Astrocyte (in vitro differentiated cells and primary cell): ENCODE measurements around the gene HOXB6. TPM values are rescaled to one million over a fixed set of nuclear protein-coding genes. Genes with fewer than 3 reads are reported as not detected.

Experiments
- DNase-seq: peaks from one replicate; pipeline ENCODE4 v3.0.0-alpha.2; 2010; ENCODE audit warnings: low read depth
- FAIRE-seq: peaks from 2 replicates; lab custom pipeline; 2011; peaks lifted over from hg19 to GRCh38; lab: Jason Lieb, UNC
- H2AFZ ChIP-seq: 2 replicates; pipeline ENCODE4 v1.6.0; 2012; ENCODE audit warnings: low read depth, low read length, inconsistent platforms
- H3K27ac ChIP-seq: 2 replicates; pipeline ENCODE4 v1.5.1; 2011; ENCODE audit warnings: low read depth, low read length, inconsistent platforms
- H3K27me3 ChIP-seq: 2 replicates; pipeline ENCODE4 v1.6.0; 2011; ENCODE audit warnings: low read length, inconsistent platforms; ENCODE audit not compliant: insufficient read depth
- H3K36me3 ChIP-seq: 2 replicates; pipeline ENCODE4 v1.5.1; 2011; ENCODE audit warnings: low read length, inconsistent platforms; ENCODE audit not compliant: insufficient read depth
- H3K4me1 ChIP-seq: 2 replicates; pipeline ENCODE4 v1.5.1; 2011; ENCODE audit warnings: low read length, inconsistent platforms; ENCODE audit not compliant: insufficient read depth
- H3K4me2 ChIP-seq: 2 replicates; pipeline ENCODE4 v1.6.0; 2012; ENCODE audit warnings: low read length, inconsistent platforms
- H3K4me3 ChIP-seq: 2 replicates; pipeline ENCODE4 v1.5.1; 2011; ENCODE audit warnings: low read depth, mild to moderate bottlenecking, low read length, inconsistent platforms; ENCODE audit not compliant: insufficient read depth
- H3K79me2 ChIP-seq: 2 replicates; pipeline ENCODE4 v1.6.0; 2012; ENCODE audit warnings: mild to moderate bottlenecking, low read length, inconsistent platforms; ENCODE audit not compliant: insufficient read depth
- H3K9ac ChIP-seq: 2 replicates; pipeline ENCODE4 v1.6.0; 2012; ENCODE audit warnings: mild to moderate bottlenecking, low read length, inconsistent platforms
- H3K9me3 ChIP-seq: 2 replicates; pipeline ENCODE4 v1.5.1; 2012; ENCODE audit warnings: low read depth, mild to moderate bottlenecking, low read length, inconsistent platforms; ENCODE audit not compliant: insufficient read depth
- H4K20me1 ChIP-seq: 2 replicates; pipeline ENCODE4 v1.6.0; 2012; ENCODE audit warnings: low read length, inconsistent platforms; ENCODE audit not compliant: insufficient read depth
- H3K27ac Mint-ChIP-seq: one replicate; pipeline ENCODE4 v1.8.0; 2021; ENCODE audit warnings: mild to moderate bottlenecking, mixed read lengths; ENCODE audit not compliant: unreplicated experiment
- H3K27me3 Mint-ChIP-seq: one replicate; pipeline ENCODE4 v1.8.0; 2021; ENCODE audit warnings: low read depth, mixed read lengths; ENCODE audit not compliant: unreplicated experiment
- H3K36me3 Mint-ChIP-seq: one replicate; pipeline ENCODE4 v1.8.0; 2021; ENCODE audit warnings: low read depth, mixed read lengths; ENCODE audit not compliant: unreplicated experiment
- H3K4me1 Mint-ChIP-seq: one replicate; pipeline ENCODE4 v1.8.0; 2021; ENCODE audit warnings: low read depth, mixed read lengths; ENCODE audit not compliant: unreplicated experiment
- H3K4me3 Mint-ChIP-seq: one replicate; pipeline ENCODE4 v1.8.0; 2021; ENCODE audit warnings: mild to moderate bottlenecking, moderate library complexity, mixed read lengths; ENCODE audit not compliant: unreplicated experiment
- H3K9me3 Mint-ChIP-seq: one replicate; pipeline ENCODE4 v1.8.0; 2021; ENCODE audit warnings: mild to moderate bottlenecking, mixed read lengths; ENCODE audit not compliant: unreplicated experiment
- EZH2 ChIP-seq: IDR thresholded peaks from 2 replicates; pipeline ENCODE4 v1.6.1; 2012; ENCODE audit warnings: mild to moderate bottlenecking, low read length, inconsistent platforms; ENCODE audit not compliant: insufficient read depth
- total RNA-seq: library from RNA; stranded (reverse); gene quantifications from 2 replicates; pipeline ENCODE4 v1.2.1, GENCODE V29; 2021
- TF ChIP-seq, protein P1 (sequence below): IDR thresholded peaks from 2 replicates; pipeline ENCODE4 v1.5.1; 2011; ENCODE audit warnings: low read depth, mild to moderate bottlenecking, inconsistent platforms, low read length, moderate library complexity; ENCODE audit not compliant: insufficient read depth

The HOXB6 gene
- total RNA-seq, 1 donor from 2014 or later: not detected

DNA sequence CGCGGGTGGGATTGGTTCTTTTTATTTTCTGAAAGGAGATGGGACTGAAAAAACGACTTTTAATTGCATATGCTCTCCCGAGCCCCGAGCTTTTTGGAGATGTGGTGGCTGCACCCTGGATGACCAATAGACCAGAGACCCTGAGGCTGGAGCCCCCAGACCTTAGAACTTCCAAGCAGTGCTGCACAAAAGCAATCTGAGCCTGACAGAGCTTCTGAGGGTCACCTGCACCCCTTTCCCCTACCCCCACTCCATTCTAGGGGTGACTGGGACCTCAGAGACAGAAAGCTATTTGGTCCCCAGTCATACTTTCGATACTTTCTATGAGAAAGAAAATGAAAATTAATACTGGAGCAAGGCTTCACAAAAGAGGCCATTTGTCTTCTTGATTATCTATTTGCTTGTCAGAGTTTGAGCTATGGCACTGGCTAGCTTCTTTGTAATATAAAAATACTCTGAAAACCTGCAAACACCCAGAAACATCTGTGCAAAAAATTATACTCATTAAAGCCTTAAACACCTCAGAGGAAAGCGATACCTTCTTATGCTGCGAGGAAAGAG lies 30.2 kb downstream of the HOXB6 start:
- peaks cover 3% of the 10 kb centered on the region for H3K36me3 Mint-ChIP-seq
- peak overlapping the region; percentile 34 for H3K4me3 ChIP-seq
- H3K27ac Mint-ChIP-seq: no peak overlapping the region
- H2AFZ ChIP-seq: no peak overlapping the region
- no peak overlapping the region for H3K4me3 Mint-ChIP-seq
- H3K27ac ChIP-seq: peak overlapping the region; percentile 77
- H3K4me1 ChIP-seq: peaks cover 31% of the 10 kb centered on the region
- peaks cover 91% of the 10 kb centered on the region for H3K27me3 ChIP-seq
- H3K4me1 Mint-ChIP-seq: no peaks in the 10 kb centered on the region
- H3K9me3 Mint-ChIP-seq: peaks cover 19% of the 10 kb centered on the region
- peak overlapping the region; percentile 82 for H3K9ac ChIP-seq
- H3K27me3 Mint-ChIP-seq: peaks cover 38% of the 10 kb centered on the region
- no peaks in the 10 kb centered on the region for H4K20me1 ChIP-seq
- H3K9me3 ChIP-seq: no peaks in the 10 kb centered on the region
- no peaks in the 10 kb centered on the region for H3K36me3 ChIP-seq
- peaks cover 81% of the 10 kb centered on the region for H3K79me2 ChIP-seq
- FAIRE-seq (no peak), DNase-seq (no peak)
- TF ChIP-seq EZH2: no peak
- TF ChIP-seq, protein P1, sequence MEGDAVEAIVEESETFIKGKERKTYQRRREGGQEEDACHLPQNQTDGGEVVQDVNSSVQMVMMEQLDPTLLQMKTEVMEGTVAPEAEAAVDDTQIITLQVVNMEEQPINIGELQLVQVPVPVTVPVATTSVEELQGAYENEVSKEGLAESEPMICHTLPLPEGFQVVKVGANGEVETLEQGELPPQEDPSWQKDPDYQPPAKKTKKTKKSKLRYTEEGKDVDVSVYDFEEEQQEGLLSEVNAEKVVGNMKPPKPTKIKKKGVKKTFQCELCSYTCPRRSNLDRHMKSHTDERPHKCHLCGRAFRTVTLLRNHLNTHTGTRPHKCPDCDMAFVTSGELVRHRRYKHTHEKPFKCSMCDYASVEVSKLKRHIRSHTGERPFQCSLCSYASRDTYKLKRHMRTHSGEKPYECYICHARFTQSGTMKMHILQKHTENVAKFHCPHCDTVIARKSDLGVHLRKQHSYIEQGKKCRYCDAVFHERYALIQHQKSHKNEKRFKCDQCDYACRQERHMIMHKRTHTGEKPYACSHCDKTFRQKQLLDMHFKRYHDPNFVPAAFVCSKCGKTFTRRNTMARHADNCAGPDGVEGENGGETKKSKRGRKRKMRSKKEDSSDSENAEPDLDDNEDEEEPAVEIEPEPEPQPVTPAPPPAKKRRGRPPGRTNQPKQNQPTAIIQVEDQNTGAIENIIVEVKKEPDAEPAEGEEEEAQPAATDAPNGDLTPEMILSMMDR: no peak
- H3K4me2 ChIP-seq: peak overlapping the region; percentile 80

DNA sequence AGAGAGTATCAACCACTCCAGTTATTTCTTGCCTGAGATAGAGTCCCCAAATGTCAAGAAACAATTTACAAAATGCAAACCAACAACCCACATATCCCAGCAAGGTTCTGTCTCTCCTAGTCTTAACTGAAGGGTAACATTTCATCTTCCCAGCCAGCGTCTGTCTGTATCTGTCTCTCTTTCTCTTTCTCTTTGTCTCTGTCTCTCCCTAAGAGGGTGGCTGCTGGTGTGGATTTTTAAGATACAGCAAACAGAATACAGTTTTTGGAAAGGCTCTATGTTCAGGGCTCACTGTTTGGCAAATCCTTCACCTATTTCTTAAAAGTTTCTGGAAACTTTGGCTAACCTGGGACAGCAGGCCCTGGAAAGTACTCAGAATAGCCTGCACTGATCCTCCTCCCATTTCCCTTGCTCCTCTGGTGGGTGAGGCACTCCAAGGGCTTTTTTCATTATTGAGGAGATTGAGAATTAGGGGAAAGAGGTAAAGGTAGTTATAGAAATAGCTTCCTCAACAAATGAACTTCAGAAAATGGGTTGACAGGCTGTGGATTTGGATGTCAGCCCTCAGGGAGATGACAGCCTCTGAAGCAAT lies 32.9 kb downstream of the HOXB6 start:
- H2AFZ ChIP-seq: no peak overlapping the region
- Mint-ChIP-seq H3K4me3 (no peak overlapping the region), H3K27ac (no peak overlapping the region), H3K36me3 (no peaks in the 10 kb centered on the region), H3K4me1 (no peaks in the 10 kb centered on the region), H3K9me3 (peaks cover 13% of the 10 kb centered on the region), H3K27me3 (peaks cover 16% of the 10 kb centered on the region)
- TF ChIP-seq, protein P1: no peak
- TF ChIP-seq EZH2: no peak
- peak overlapping the region; percentile 82 for H3K9ac ChIP-seq
- FAIRE-seq (no peak), DNase-seq (no peak)
- H3K4me1 ChIP-seq: peaks cover 34% of the 10 kb centered on the region
- no peaks in the 10 kb centered on the region for H3K36me3 ChIP-seq
- no peaks in the 10 kb centered on the region for H3K9me3 ChIP-seq
- H3K4me2 ChIP-seq: peak overlapping the region; percentile 80
- H3K79me2 ChIP-seq: peaks cover 84% of the 10 kb centered on the region
- H3K27ac ChIP-seq: peak overlapping the region; percentile 77
- no peaks in the 10 kb centered on the region for H4K20me1 ChIP-seq
- peaks cover 94% of the 10 kb centered on the region for H3K27me3 ChIP-seq
- peak overlapping the region; percentile 11 for H3K4me3 ChIP-seq
